ENCODE results near the gene COL9A2.
A peak's percentile ranks its signal among the peaks of the same experiment; 100 is the strongest.

Gene COL9A2

GRCh38 chr1:40265298-40265697 lies 51.8 kb downstream of the COL9A2 start:
- no peak overlapping the region for H3K4me3 ChIP-seq (ENCODE audit: low read depth, low read length)

GRCh38 chr1:40264354-40264781 lies 52.7 kb downstream of the COL9A2 start:
- no peak overlapping the region for H3K4me3 ChIP-seq (ENCODE audit: low read depth, low read length)

DNA sequence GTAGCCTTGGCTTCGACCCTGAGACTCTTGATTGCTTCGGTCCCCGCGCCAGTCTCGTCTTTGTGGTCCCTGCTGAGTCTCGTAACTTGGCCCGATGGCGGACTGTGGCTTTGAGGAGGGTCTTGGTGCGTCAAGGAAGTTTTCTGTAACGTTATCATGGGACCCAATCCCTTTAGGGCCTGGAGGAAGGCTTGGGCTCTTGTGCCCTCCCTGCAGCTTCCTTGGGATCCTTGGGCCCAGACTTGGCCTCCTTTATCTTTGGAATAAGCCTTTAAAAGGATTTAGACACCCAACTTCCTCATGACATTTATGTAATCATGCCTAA lies 58.7 kb downstream of the COL9A2 start:
- H3K4me3 ChIP-seq (ENCODE audit: low read depth, low read length), result peak overlapping the region; percentile 98

DNA sequence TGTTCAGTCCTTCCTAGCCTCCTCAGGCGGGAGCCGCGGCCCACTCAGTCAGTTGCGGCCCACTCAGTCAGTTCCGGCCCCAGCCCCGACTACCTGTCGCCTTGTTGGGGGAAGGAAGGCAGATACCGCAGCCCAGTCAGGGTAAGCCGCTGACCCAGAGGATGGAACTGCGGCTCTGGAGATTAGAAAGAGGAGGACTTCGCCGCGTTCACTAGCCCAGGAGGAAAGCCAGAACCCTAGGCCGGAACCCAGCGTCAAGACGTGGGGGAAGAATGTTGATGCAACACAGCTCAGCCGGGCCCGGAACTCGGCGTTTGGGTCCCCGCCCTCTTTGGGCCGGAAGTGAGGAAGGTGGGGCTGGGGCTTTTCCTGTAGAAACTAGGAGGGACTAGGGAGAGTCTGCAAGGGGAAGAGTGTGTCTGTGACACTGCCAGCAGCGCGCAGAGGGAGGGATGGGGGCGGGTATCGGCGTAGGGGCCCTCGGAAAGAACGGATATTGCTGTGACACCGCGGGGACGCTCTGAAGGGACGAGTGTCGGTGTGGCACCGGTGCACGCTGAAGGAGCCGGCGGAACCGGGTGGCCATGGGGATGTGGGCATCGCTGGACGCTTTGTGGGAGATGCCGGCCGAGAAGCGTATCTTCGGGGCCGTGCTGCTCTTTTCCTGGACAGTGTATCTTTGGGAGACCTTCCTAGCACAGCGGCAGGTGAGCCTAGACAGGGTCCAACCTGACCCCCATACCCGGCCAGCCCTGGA lies 59.2 kb downstream of the COL9A2 start, which contains the start of gene ZMPSTE24:
TSS of gene ZMPSTE24 (plus strand) at position 549 of the 757 bp plus-strand sequence. CDS start at position 585, 36 bp downstream.
- H3K4me3 ChIP-seq (ENCODE audit: low read depth, low read length), result peak within 1 kb of the TSS; percentile 98

GRCh38 chr1:40257313-40257687 lies 59.8 kb downstream of the COL9A2 start:
- peak overlapping the region; percentile 98 for H3K4me3 ChIP-seq (ENCODE audit: low read depth, low read length)

DNA sequence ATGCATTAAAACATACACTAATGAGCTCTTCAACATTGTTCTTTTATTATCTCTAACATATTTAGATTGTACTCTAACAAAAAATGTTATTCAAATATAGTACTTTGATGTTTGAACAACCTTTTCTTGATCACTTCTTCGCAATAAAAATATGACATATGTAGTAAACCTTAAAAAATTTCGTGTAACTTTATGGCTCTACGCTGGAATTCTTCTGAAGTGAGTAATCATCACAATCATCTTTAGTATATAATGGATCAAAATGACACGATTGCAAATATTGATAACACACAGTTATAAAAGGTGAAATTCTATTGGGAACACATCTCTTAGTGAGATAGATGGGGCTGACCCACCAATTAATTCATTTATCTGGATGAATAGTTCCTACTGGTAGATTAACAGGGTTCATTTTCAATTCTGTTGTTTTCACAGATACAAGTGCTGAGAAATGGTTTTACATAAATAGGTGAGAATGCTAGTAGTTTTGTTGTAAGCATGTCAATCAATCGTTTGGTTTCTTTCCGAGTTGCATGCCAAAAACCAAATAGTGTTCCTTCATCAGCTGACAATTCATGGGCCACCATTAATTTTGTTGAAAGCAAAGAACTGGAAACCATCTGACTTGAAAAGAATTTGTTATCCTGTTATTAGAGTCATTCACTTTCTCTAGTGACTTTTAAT lies 60.5 kb downstream of the COL9A2 start:
- H3K4me3 ChIP-seq (ENCODE audit: low read depth, low read length), result peak overlapping the region; percentile 98

- no peak overlapping the region for H3K4me3 ChIP-seq (ENCODE audit: low read depth, low read length)
Measured at GRCh38 chr1:40255231-40255630, 61.9 kb downstream of the COL9A2 start.

DNA sequence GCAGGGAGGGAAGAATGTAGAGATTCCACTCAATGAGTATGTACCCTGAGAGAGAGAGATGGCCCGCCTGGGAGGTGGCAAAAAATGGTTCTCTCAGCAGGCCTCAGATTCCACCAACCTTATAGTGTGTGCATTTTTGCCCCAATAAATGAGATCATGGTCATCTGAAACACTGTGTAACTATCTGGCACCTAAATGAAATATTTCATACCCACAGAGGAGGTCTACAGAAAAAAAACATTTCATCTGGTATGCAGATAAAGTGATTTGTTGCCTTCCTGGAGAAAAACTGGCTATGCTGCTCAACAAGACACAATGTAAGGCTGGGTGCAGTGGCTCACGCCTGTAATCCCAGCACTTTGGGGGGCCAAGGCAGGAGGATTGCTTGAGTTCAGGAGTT lies 64.5 kb downstream of the COL9A2 start:
- H3K4me3 ChIP-seq (ENCODE audit: low read depth, low read length), result no peak overlapping the region

GRCh38 chr1:40251456-40251855 lies 65.6 kb downstream of the COL9A2 start:
- no peak overlapping the region for H3K4me3 ChIP-seq (ENCODE audit: low read depth, low read length)

Measured in iPS-11a (cell line).